ENCODE measurements around the gene WDR36.

DNA sequence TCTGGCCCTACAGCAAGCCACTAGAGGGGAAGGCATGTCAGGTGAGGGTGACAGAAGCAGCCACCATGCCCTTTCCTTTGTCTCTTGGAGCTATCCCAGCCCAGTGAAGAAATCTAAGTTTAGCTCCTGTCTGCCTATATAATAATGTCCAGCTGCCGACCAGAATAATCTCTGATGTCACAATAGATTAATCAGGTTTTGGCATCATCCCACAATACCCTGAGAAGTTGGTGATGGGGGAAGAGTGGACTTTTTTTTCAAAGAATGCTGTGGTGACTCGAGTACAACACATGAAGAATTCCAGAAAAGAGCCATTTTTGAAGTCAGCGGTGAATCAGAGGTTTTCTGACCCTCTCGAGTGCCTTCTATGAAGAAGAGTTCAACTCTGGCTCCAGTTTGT, 22.3 kb upstream of the WDR36 start:
- TF ChIP-seq, protein P1, sequence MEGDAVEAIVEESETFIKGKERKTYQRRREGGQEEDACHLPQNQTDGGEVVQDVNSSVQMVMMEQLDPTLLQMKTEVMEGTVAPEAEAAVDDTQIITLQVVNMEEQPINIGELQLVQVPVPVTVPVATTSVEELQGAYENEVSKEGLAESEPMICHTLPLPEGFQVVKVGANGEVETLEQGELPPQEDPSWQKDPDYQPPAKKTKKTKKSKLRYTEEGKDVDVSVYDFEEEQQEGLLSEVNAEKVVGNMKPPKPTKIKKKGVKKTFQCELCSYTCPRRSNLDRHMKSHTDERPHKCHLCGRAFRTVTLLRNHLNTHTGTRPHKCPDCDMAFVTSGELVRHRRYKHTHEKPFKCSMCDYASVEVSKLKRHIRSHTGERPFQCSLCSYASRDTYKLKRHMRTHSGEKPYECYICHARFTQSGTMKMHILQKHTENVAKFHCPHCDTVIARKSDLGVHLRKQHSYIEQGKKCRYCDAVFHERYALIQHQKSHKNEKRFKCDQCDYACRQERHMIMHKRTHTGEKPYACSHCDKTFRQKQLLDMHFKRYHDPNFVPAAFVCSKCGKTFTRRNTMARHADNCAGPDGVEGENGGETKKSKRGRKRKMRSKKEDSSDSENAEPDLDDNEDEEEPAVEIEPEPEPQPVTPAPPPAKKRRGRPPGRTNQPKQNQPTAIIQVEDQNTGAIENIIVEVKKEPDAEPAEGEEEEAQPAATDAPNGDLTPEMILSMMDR (IDR thresholded peaks at IDR 0.05), result no peak
- TF ChIP-seq POLR2AphosphoS5 (IDR thresholded peaks at IDR 0.05) (no peak), POLR2A (IDR thresholded peaks at IDR 0.05) (no peak)
